ENCODE results near the gene ANO1. TPM values are rescaled to one million over a fixed set of nuclear protein-coding genes. Genes with fewer than 3 reads are reported as not detected.

The ANO1 gene
- polyA plus RNA-seq, 3 donors = not detected

- peaks cover 0 to 2% (median 0%) of the 10 kb centered on the region in 7 donors for H3K9me3 Mint-ChIP-seq
- no peaks in the 10 kb centered on the region for H3K79me2 ChIP-seq (ENCODE audit: insufficient read depth, low read length)
- H3K27me3 ChIP-seq (ENCODE audit: control insufficient read depth in 2 of 2, insufficient read depth in 2 of 2, low read length in 2 of 2) = peaks cover 0 to 10% of the 10 kb centered on the region in 2 donors
- no peaks in the 10 kb centered on the region for H3K36me3 ChIP-seq (replicated peaks in 1 of 2; ENCODE audit: control insufficient read depth in 1 of 2, insufficient read depth in 2 of 2, low read length in 2 of 2)
- H4K20me1 ChIP-seq (ENCODE audit: insufficient read depth, low read length) = no peaks in the 10 kb centered on the region
- no peak for DNase-seq
- H3K9me3 ChIP-seq (replicated peaks in 1 of 2; ENCODE audit: control insufficient read depth in 1 of 2, insufficient read depth in 1 of 2, low read length in 2 of 2) = no peaks in the 10 kb centered on the region
- TF ChIP-seq, protein P1, sequence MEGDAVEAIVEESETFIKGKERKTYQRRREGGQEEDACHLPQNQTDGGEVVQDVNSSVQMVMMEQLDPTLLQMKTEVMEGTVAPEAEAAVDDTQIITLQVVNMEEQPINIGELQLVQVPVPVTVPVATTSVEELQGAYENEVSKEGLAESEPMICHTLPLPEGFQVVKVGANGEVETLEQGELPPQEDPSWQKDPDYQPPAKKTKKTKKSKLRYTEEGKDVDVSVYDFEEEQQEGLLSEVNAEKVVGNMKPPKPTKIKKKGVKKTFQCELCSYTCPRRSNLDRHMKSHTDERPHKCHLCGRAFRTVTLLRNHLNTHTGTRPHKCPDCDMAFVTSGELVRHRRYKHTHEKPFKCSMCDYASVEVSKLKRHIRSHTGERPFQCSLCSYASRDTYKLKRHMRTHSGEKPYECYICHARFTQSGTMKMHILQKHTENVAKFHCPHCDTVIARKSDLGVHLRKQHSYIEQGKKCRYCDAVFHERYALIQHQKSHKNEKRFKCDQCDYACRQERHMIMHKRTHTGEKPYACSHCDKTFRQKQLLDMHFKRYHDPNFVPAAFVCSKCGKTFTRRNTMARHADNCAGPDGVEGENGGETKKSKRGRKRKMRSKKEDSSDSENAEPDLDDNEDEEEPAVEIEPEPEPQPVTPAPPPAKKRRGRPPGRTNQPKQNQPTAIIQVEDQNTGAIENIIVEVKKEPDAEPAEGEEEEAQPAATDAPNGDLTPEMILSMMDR (IDR thresholded peaks at IDR 0.05) = no peak
- H2AFZ ChIP-seq (ENCODE audit: insufficient read depth, low read depth, low read length, poor library complexity, severe bottlenecking) = no peak overlapping the region
- no peak overlapping the region for H3K4me2 ChIP-seq (replicated peaks; ENCODE audit: extremely low read depth, low read length, poor library complexity, severe bottlenecking)
- WGBS (ENCODE audit: insufficient coverage) = no CpG with 5 or more reads among the region's 8 CpGs
- peaks cover 12 to 28% (median 27%) of the 10 kb centered on the region in 3 donors for H3K27me3 Mint-ChIP-seq (ENCODE audit: low read depth in 3 of 3)
- intact Hi-C loops (cut with micrococcal nuclease) = no loop called here
- H3K36me3 Mint-ChIP-seq = no peaks in the 10 kb centered on the region
- H3K4me1 Mint-ChIP-seq = no peaks in the 10 kb centered on the region
- H3K27ac Mint-ChIP-seq = no peak overlapping the region
- H3K27ac ChIP-seq (ENCODE audit: low read depth in 1 of 2, low read length in 2 of 2) = no peak overlapping the region
- H3K9ac ChIP-seq (ENCODE audit: insufficient read depth, low read length, poor library complexity, severe bottlenecking) = no peak overlapping the region
- H3K4me1 ChIP-seq (ENCODE audit: control insufficient read depth in 1 of 2, insufficient read depth in 2 of 2, low read length in 2 of 2) = no peaks in the 10 kb centered on the region
- no peak overlapping the region for H3K4me3 Mint-ChIP-seq
- H3K4me3 ChIP-seq (replicated peaks in 1 of 3; ENCODE audit: low read depth in 2 of 3, low read length in 3 of 3) = no peak overlapping the region
Observed at GRCh38 chr11:70067036-70067435, 11.1 kb upstream of the ANO1 start.

GRCh38 chr11:70067591-70068341 is 10.4 kb upstream of the ANO1 start:
- H3K27ac Mint-ChIP-seq = no peak overlapping the region
- Histone ChIP-seq H2AFZ (ENCODE audit: insufficient read depth, low read depth, low read length, poor library complexity, severe bottlenecking) (no peak overlapping the region), H3K27ac (ENCODE audit: low read depth in 1 of 2, low read length in 2 of 2) (no peak overlapping the region), H3K9me3 (replicated peaks in 1 of 2; ENCODE audit: control insufficient read depth in 1 of 2, insufficient read depth in 1 of 2, low read length in 2 of 2) (peaks cover 0 to 2% of the 10 kb centered on the region in 2 donors), H3K36me3 (replicated peaks in 1 of 2; ENCODE audit: control insufficient read depth in 1 of 2, insufficient read depth in 2 of 2, low read length in 2 of 2) (no peaks in the 10 kb centered on the region), H3K79me2 (ENCODE audit: insufficient read depth, low read length) (no peaks in the 10 kb centered on the region), H3K27me3 (ENCODE audit: control insufficient read depth in 2 of 2, insufficient read depth in 2 of 2, low read length in 2 of 2) (peaks cover 4 to 18% of the 10 kb centered on the region in 2 donors), H4K20me1 (ENCODE audit: insufficient read depth, low read length) (no peaks in the 10 kb centered on the region), H3K4me1 (ENCODE audit: control insufficient read depth in 1 of 2, insufficient read depth in 2 of 2, low read length in 2 of 2) (no peaks in the 10 kb centered on the region), H3K4me3 (replicated peaks in 1 of 3; ENCODE audit: low read depth in 2 of 3, low read length in 3 of 3) (no peak overlapping the region), H3K9ac (ENCODE audit: insufficient read depth, low read length, poor library complexity, severe bottlenecking) (no peak overlapping the region), H3K4me2 (replicated peaks; ENCODE audit: extremely low read depth, low read length, poor library complexity, severe bottlenecking) (no peak overlapping the region)
- TF ChIP-seq, protein P1 (IDR thresholded peaks at IDR 0.05) = no peak
- no peak overlapping the region for H3K4me3 Mint-ChIP-seq
- no peaks in the 10 kb centered on the region for H3K36me3 Mint-ChIP-seq
- H3K9me3 Mint-ChIP-seq = peaks cover 0 to 7% (median 0%) of the 10 kb centered on the region in 7 donors
- WGBS (ENCODE audit: insufficient coverage) = 71% methylated on average over 12 of the region's 20 CpGs
- DNase-seq = no peak
- H3K4me1 Mint-ChIP-seq = no peaks in the 10 kb centered on the region
- intact Hi-C loops (cut with micrococcal nuclease) = no loop called here
- peaks cover 19 to 34% (median 34%) of the 10 kb centered on the region in 3 donors for H3K27me3 Mint-ChIP-seq (ENCODE audit: low read depth in 3 of 3)
